ENCODE measurements around the gene MEG3. TPM values are rescaled to one million over a fixed set of nuclear protein-coding genes. Genes with fewer than 3 reads are reported as not detected.

The MEG3 gene
- total and polyA plus RNA-seq, 2 of the 4 experiments (the other 2 are of a cell fraction) = 31.5 to 556 TPM

DNA sequence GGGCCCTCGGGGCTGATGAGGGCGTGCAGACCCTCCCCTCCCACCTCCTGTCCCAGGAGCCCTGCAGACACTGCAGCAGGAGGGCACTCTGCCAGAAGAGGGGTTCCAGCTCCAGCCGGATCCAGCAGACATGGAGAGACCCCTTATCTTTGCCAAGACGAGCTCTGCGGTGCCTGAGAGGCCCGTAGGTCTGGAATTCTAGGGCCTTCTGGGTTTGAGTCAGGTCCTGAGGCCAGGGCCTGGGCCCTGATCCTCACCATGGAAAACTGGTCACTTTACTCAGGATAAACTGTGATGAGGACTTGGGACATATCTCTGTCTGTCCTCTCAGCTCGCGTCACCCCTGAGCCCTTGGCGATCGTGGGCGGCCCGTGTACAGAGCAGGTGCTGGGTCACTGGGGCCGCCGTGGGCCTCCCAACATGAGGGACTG, 13.8 kb downstream of the MEG3 start:
- H3K4me2 ChIP-seq (ENCODE audit: low read depth, low read length) = no peak overlapping the region
- H2BK120ac ChIP-seq (ENCODE audit: low read depth, low read length) = no peak overlapping the region
- no peak overlapping the region for H2BK20ac ChIP-seq (ENCODE audit: low read depth, low read length)
- WGBS, 2 experiments (ENCODE audit: extremely low coverage in 2 of 2, insufficient read length in 1 of 2) = no CpG with 5 or more reads among the region's 14 CpGs
- no peaks in the 10 kb centered on the region for H3K9me3 ChIP-seq (ENCODE audit: control insufficient read depth, insufficient read depth, low read length)
- H3K4me1 ChIP-seq (ENCODE audit: control insufficient read depth, insufficient read depth, low read length) = peaks cover 23% of the 10 kb centered on the region
- H3K18ac ChIP-seq (ENCODE audit: low read depth, low read length) = no peak overlapping the region
- no peaks in the 10 kb centered on the region for H3K27me3 ChIP-seq (ENCODE audit: control insufficient read depth, insufficient read depth, low read length)
- no peak overlapping the region for H4K5ac ChIP-seq (ENCODE audit: low read depth, low read length)
- peaks cover 3% of the 10 kb centered on the region; the same call in 1 of the 2 replicates for H3K9me1 ChIP-seq (ENCODE audit: insufficient read depth, low read length)
- no peak overlapping the region for H2AFZ ChIP-seq (replicated peaks; ENCODE audit: low read length, poor library complexity)
- H4K8ac ChIP-seq (ENCODE audit: low read depth in 2 of 2, low read length in 2 of 2) = no peak overlapping the region
- BruUV-seq (replicated peaks) = no TSS peak
- no peak overlapping the region for H2AK5ac ChIP-seq (ENCODE audit: low read depth, low read length)
- ChIA-PET CTCF (interaction anchor here (1.2 kb wide), 1 partner anchor 130 kb away, joined by 3 read pairs; no protein-coding TSS in a partner anchor), POLR2A (ENCODE audit: unreplicated experiment) (no interaction called here)
- no peak overlapping the region for H2BK5ac ChIP-seq (ENCODE audit: low read depth, low read length, poor library complexity, severe bottlenecking)
- dilution Hi-C loops (cut with HindIII; ENCODE audit: low sequenced_read_pairs, unreplicated experiment) (no loop called here), in situ Hi-C loops (cut with MboI; ENCODE audit: low sequenced_read_pairs) (loop anchor here (10.0 kb wide), 2 partner anchors 435 to 455 kb away; no protein-coding TSS in a partner anchor), intact Hi-C loops (cut with micrococcal nuclease) (loop anchor here (5.0 kb wide), 1 partner anchor 177 kb away; no protein-coding TSS in a partner anchor)
- TF ChIP-seq POLR2A (IDR thresholded peaks at IDR 0.05; ENCODE audit: low read depth, low read length) (no peak), SMC3 (IDR thresholded peaks at IDR 0.05; ENCODE audit: low read depth, low read length) (no peak), RCOR1 (IDR thresholded peaks at IDR 0.05; ENCODE audit: insufficient replicate concordance, low read length) (no peak), MAZ (IDR thresholded peaks at IDR 0.05; ENCODE audit: borderline replicate concordance, low read depth, low read length) (no peak)
- TF ChIP-seq, protein P1, sequence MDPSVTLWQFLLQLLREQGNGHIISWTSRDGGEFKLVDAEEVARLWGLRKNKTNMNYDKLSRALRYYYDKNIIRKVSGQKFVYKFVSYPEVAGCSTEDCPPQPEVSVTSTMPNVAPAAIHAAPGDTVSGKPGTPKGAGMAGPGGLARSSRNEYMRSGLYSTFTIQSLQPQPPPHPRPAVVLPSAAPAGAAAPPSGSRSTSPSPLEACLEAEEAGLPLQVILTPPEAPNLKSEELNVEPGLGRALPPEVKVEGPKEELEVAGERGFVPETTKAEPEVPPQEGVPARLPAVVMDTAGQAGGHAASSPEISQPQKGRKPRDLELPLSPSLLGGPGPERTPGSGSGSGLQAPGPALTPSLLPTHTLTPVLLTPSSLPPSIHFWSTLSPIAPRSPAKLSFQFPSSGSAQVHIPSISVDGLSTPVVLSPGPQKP (IDR thresholded peaks at IDR 0.05; ENCODE audit: borderline replicate concordance, low read depth, low read length) = no peak
- no peak overlapping the region for H3K14ac ChIP-seq (replicated peaks; ENCODE audit: low read depth, low read length)
- no peak overlapping the region for H3K23ac ChIP-seq (ENCODE audit: low read depth, low read length)
- H2AK9ac ChIP-seq (replicated peaks; ENCODE audit: low read depth, low read length, poor library complexity) = no peak overlapping the region
- no peak for ATAC-seq (ENCODE audit: low read depth)
- H2BK15ac ChIP-seq (ENCODE audit: low read depth, low read length) = no peak overlapping the region
- peaks cover 100% of the 10 kb centered on the region for H4K20me1 ChIP-seq (ENCODE audit: insufficient read depth, low read length)
- H3K4ac ChIP-seq (ENCODE audit: low read depth, low read length) = no peak overlapping the region
- H4K91ac ChIP-seq (ENCODE audit: insufficient read depth, low read depth, low read length) = no peak overlapping the region
- H3K9ac ChIP-seq (ENCODE audit: low read depth, low read length) = no peak overlapping the region
- H3K56ac ChIP-seq (ENCODE audit: extremely low read depth, insufficient read depth, low read length) = no peak overlapping the region
- no peak overlapping the region for H3K27ac ChIP-seq (ENCODE audit: insufficient read depth, low read length)
- no peak overlapping the region for H3K4me3 ChIP-seq (ENCODE audit: insufficient read depth, low read depth, low read length)
- DNase-seq = no peak
- H3K36me3 ChIP-seq (ENCODE audit: control insufficient read depth, insufficient read depth, low read length) = peaks cover 70% of the 10 kb centered on the region
- H3K79me1 ChIP-seq (ENCODE audit: low read depth in 1 of 2, low read length in 2 of 2) = peaks cover 11 to 53% of the 10 kb centered on the region in 2 experiments
